Suprapubic skin (tissue), 4 donors: Measurements from ENCODE around the gene SGMS2.

Experiments used
- CTCF ChIP-seq, 2 donors: fragments of 200-600 bp in 1 of 2; fragments of 450-650 bp in 1 of 2; sonication (generic) in 1 of 2; IDR thresholded peaks; one replicate each; pipeline ENCODE4 v1.5.1; 2016 to 2019; ENCODE audit warnings: antibody characterized with exemption in 2 of 2, mild to moderate bottlenecking in 1 of 2, moderate library complexity in 1 of 2
- EP300 ChIP-seq: sonication (generic); formaldehyde crosslinking; IDR thresholded peaks from one replicate; pipeline ENCODE4 v1.6.1; 2017; ENCODE audit warnings: antibody characterized with exemption
- POLR2A ChIP-seq, 2 donors: fragments of 450-650 bp; IDR thresholded peaks; one replicate each; pipeline ENCODE4 v1.6.1; 2017; ENCODE audit warnings: antibody characterized with exemption in 2 of 2, mild to moderate bottlenecking in 2 of 2, moderate library complexity in 2 of 2
- POLR2AphosphoS5 ChIP-seq, 3 donors: sonication (generic); formaldehyde crosslinking; IDR thresholded peaks; one replicate each; pipeline ENCODE4 v1.6.1; 2017; ENCODE audit warnings: antibody characterized with exemption in 3 of 3

- TF ChIP-seq CTCF (IDR thresholded peaks at IDR 0.05) (no peak), EP300 (no peak), POLR2A (IDR thresholded peaks at IDR 0.05) (no peak), POLR2AphosphoS5 (IDR thresholded peaks at IDR 0.05) (no peak)
Measured at GRCh38 chr4:107896646-107897045, 71.9 kb downstream of the SGMS2 start.
